Measurements from ENCODE around the gene ITGA7.

Gene ITGA7

GRCh38 chr12:55637467-55637866 is 70.2 kb downstream of the ITGA7 start:
- DNase-seq = no peak

- DNase-seq = no peak
These were observed 70.9 kb downstream of the ITGA7 start, which contains the start of gene OR10P1 for GRCh38 chr12:55636853-55637252. Gene OR10P1, plus strand, starts transcription at chr12:55636892. Its CDS starts 0 bp downstream, at chr12:55636892.

- DNase-seq = no peak
These were observed 71.5 kb downstream of the ITGA7 start for GRCh38 chr12:55636116-55636655.

Data from NCI-H187 (cell line).